ENCODE data around the gene MIB1. TPM values are rescaled to one million over a fixed set of nuclear protein-coding genes. Genes with fewer than 3 reads are reported as not detected.

The MIB1 gene
- total and polyA plus RNA-seq, 4 donors, result 8.5 to 63.5 (median 34.7) TPM

GRCh38 chr18:21857871-21858270 lies 117.3 kb downstream of the MIB1 start:
- H3K27ac ChIP-seq (ENCODE audit: low read depth in 1 of 2, low read length in 2 of 2), result no peak overlapping the region
- 77 to 78% methylated on average over 3 of the region's 3 CpGs for WGBS, 2 donors
- H3K9me3 ChIP-seq (ENCODE audit: control insufficient read depth, low read length), result no peaks in the 10 kb centered on the region
- H3K4me3 ChIP-seq (ENCODE audit: low read length in 2 of 2), result no peak overlapping the region
- no peak for DNase-seq
- peaks cover 0 to 2% of the 10 kb centered on the region in 2 donors for H3K36me3 ChIP-seq (ENCODE audit: control insufficient read depth in 1 of 2, insufficient read depth in 2 of 2, low read length in 1 of 2)
- no peak for ATAC-seq (ENCODE audit: low FRiP score)
- H3K27me3 ChIP-seq (ENCODE audit: control insufficient read depth in 1 of 2, insufficient read depth in 2 of 2, low read length in 1 of 2), result no peaks in the 10 kb centered on the region
- no peaks in the 10 kb centered on the region for H3K4me1 ChIP-seq (ENCODE audit: control insufficient read depth in 1 of 2, insufficient read depth in 2 of 2, low read length in 2 of 2)
- intact Hi-C loops (cut with DNase I), result loop anchor here (10.0 kb wide), 5 partner anchors 223 to 663 kb away; no protein-coding TSS in a partner anchor

- peaks cover 0 to 2% of the 10 kb centered on the region in 2 donors for H3K36me3 ChIP-seq (ENCODE audit: control insufficient read depth in 1 of 2, insufficient read depth in 2 of 2, low read length in 1 of 2)
- no peaks in the 10 kb centered on the region for H3K4me1 ChIP-seq (ENCODE audit: control insufficient read depth in 1 of 2, insufficient read depth in 2 of 2, low read length in 2 of 2)
- H3K27ac ChIP-seq (ENCODE audit: low read depth in 1 of 2, low read length in 2 of 2), result no peak overlapping the region
- DNase-seq (no peak), ATAC-seq (ENCODE audit: low FRiP score) (no peak)
- WGBS, 2 donors, result 81 to 91% methylated on average over 1 of the region's 1 CpG
- no peak overlapping the region for H3K4me3 ChIP-seq (ENCODE audit: low read length in 2 of 2)
- no peaks in the 10 kb centered on the region for H3K9me3 ChIP-seq (ENCODE audit: control insufficient read depth, low read length)
- H3K27me3 ChIP-seq (ENCODE audit: control insufficient read depth in 1 of 2, insufficient read depth in 2 of 2, low read length in 1 of 2), result no peaks in the 10 kb centered on the region
- intact Hi-C loops (cut with DNase I), result loop anchor here (10.0 kb wide), 5 partner anchors 224 to 664 kb away; no protein-coding TSS in a partner anchor
Observed at GRCh38 chr18:21858544-21858943, 118.0 kb downstream of the MIB1 start.

- Histone ChIP-seq H3K27me3 (ENCODE audit: control insufficient read depth in 1 of 2, insufficient read depth in 2 of 2, low read length in 1 of 2) (no peaks in the 10 kb centered on the region), H3K4me1 (ENCODE audit: control insufficient read depth in 1 of 2, insufficient read depth in 2 of 2, low read length in 2 of 2) (no peaks in the 10 kb centered on the region), H3K4me3 (ENCODE audit: low read length in 2 of 2) (no peak overlapping the region), H3K27ac (ENCODE audit: low read depth in 1 of 2, low read length in 2 of 2) (no peak overlapping the region), H3K36me3 (ENCODE audit: control insufficient read depth in 1 of 2, insufficient read depth in 2 of 2, low read length in 1 of 2) (peaks cover 0 to 4% of the 10 kb centered on the region in 2 donors), H3K9me3 (ENCODE audit: control insufficient read depth, low read length) (no peaks in the 10 kb centered on the region)
- intact Hi-C loops (cut with DNase I), result no loop called here
- WGBS, 2 donors, result 89 to 92% methylated on average over 5 of the region's 5 CpGs
- ATAC-seq (ENCODE audit: low FRiP score), result no peak
- DNase-seq, result no peak
Observed at GRCh38 chr18:21864386-21864785, 123.8 kb downstream of the MIB1 start.

- ATAC-seq (ENCODE audit: low FRiP score) (no peak), DNase-seq (no peak)
- Histone ChIP-seq H3K36me3 (ENCODE audit: control insufficient read depth in 1 of 2, insufficient read depth in 2 of 2, low read length in 1 of 2) (peaks cover 0 to 4% of the 10 kb centered on the region in 2 donors), H3K4me1 (ENCODE audit: control insufficient read depth in 1 of 2, insufficient read depth in 2 of 2, low read length in 2 of 2) (no peaks in the 10 kb centered on the region), H3K27ac (ENCODE audit: low read depth in 1 of 2, low read length in 2 of 2) (no peak overlapping the region), H3K4me3 (ENCODE audit: low read length in 2 of 2) (no peak overlapping the region), H3K9me3 (ENCODE audit: control insufficient read depth, low read length) (no peaks in the 10 kb centered on the region), H3K27me3 (ENCODE audit: control insufficient read depth in 1 of 2, insufficient read depth in 2 of 2, low read length in 1 of 2) (no peaks in the 10 kb centered on the region)
- intact Hi-C loops (cut with DNase I), result no loop called here
- 70 to 71% methylated on average over 2 of the region's 2 CpGs for WGBS, 2 donors
Observed at GRCh38 chr18:21865043-21865442, 124.5 kb downstream of the MIB1 start.

GRCh38 chr18:21868770-21869169 lies 128.2 kb downstream of the MIB1 start:
- Histone ChIP-seq H3K27ac (ENCODE audit: low read depth in 1 of 2, low read length in 2 of 2) (no peak overlapping the region), H3K27me3 (ENCODE audit: control insufficient read depth in 1 of 2, insufficient read depth in 2 of 2, low read length in 1 of 2) (no peaks in the 10 kb centered on the region), H3K4me3 (ENCODE audit: low read length in 2 of 2) (no peak overlapping the region), H3K9me3 (ENCODE audit: control insufficient read depth, low read length) (no peaks in the 10 kb centered on the region), H3K4me1 (ENCODE audit: control insufficient read depth in 1 of 2, insufficient read depth in 2 of 2, low read length in 2 of 2) (no peaks in the 10 kb centered on the region), H3K36me3 (ENCODE audit: control insufficient read depth in 1 of 2, insufficient read depth in 2 of 2, low read length in 1 of 2) (peaks cover 0 to 2% of the 10 kb centered on the region in 2 donors)
- ATAC-seq (ENCODE audit: low FRiP score), result no peak
- intact Hi-C loops (cut with DNase I), result no loop called here
- WGBS, 2 donors, result 94% methylated on average over 4 of the region's 4 CpGs
- no peak for DNase-seq

- 36 to 40% methylated on average over 1 of the region's 1 CpG for WGBS, 2 donors
- Histone ChIP-seq H3K27ac (ENCODE audit: low read depth in 1 of 2, low read length in 2 of 2) (no peak overlapping the region), H3K36me3 (ENCODE audit: control insufficient read depth in 1 of 2, insufficient read depth in 2 of 2, low read length in 1 of 2) (no peaks in the 10 kb centered on the region), H3K27me3 (ENCODE audit: control insufficient read depth in 1 of 2, insufficient read depth in 2 of 2, low read length in 1 of 2) (no peaks in the 10 kb centered on the region), H3K4me3 (ENCODE audit: low read length in 2 of 2) (no peak overlapping the region), H3K4me1 (ENCODE audit: control insufficient read depth in 1 of 2, insufficient read depth in 2 of 2, low read length in 2 of 2) (no peaks in the 10 kb centered on the region), H3K9me3 (ENCODE audit: control insufficient read depth, low read length) (no peaks in the 10 kb centered on the region)
- intact Hi-C loops (cut with DNase I), result no loop called here
- ATAC-seq (ENCODE audit: low FRiP score) (no peak), DNase-seq (no peak)
Observed at GRCh38 chr18:21889570-21889969, 149.0 kb downstream of the MIB1 start.

- DNase-seq, result no peak
- Histone ChIP-seq H3K27me3 (ENCODE audit: control insufficient read depth in 1 of 2, insufficient read depth in 2 of 2, low read length in 1 of 2) (no peaks in the 10 kb centered on the region), H3K36me3 (ENCODE audit: control insufficient read depth in 1 of 2, insufficient read depth in 2 of 2, low read length in 1 of 2) (no peaks in the 10 kb centered on the region), H3K27ac (ENCODE audit: low read depth in 1 of 2, low read length in 2 of 2) (no peak overlapping the region), H3K4me3 (ENCODE audit: low read length in 2 of 2) (no peak overlapping the region), H3K9me3 (ENCODE audit: control insufficient read depth, low read length) (no peaks in the 10 kb centered on the region), H3K4me1 (ENCODE audit: control insufficient read depth in 1 of 2, insufficient read depth in 2 of 2, low read length in 2 of 2) (no peaks in the 10 kb centered on the region)
- intact Hi-C loops (cut with DNase I), result loop anchor here in 1 of 2 donors (10.0 kb wide), 1 partner anchor 670 kb away; no protein-coding TSS in a partner anchor
- ATAC-seq (ENCODE audit: low FRiP score), result no peak
- 59% methylated on average over 5 of the region's 5 CpGs for WGBS, 2 donors
Observed at GRCh38 chr18:21894619-21895367, 154.2 kb downstream of the MIB1 start.

GRCh38 chr18:21896732-21897336 lies 156.2 kb downstream of the MIB1 start:
- Histone ChIP-seq H3K9me3 (ENCODE audit: control insufficient read depth, low read length) (no peaks in the 10 kb centered on the region), H3K36me3 (ENCODE audit: control insufficient read depth in 1 of 2, insufficient read depth in 2 of 2, low read length in 1 of 2) (no peaks in the 10 kb centered on the region), H3K4me3 (ENCODE audit: low read length in 2 of 2) (no peak overlapping the region), H3K4me1 (ENCODE audit: control insufficient read depth in 1 of 2, insufficient read depth in 2 of 2, low read length in 2 of 2) (no peaks in the 10 kb centered on the region), H3K27me3 (ENCODE audit: control insufficient read depth in 1 of 2, insufficient read depth in 2 of 2, low read length in 1 of 2) (no peaks in the 10 kb centered on the region), H3K27ac (ENCODE audit: low read depth in 1 of 2, low read length in 2 of 2) (no peak overlapping the region)
- DNase-seq (no peak), ATAC-seq (ENCODE audit: low FRiP score) (no peak)
- intact Hi-C loops (cut with DNase I), result loop anchor here in 1 of 2 donors (10.0 kb wide), 1 partner anchor 668 kb away; no protein-coding TSS in a partner anchor
- 58 to 61% methylated on average over 27 of the region's 27 CpGs for WGBS, 2 donors
